GM23248 (cell line): ENCODE measurements around the gene MYPN.

Source experiments
- EZH2 ChIP-seq: fragments of 200-600 bp; sonication (generic); IDR thresholded peaks from 2 replicates; pipeline ENCODE4 v1.6.1; 2018; ENCODE audit warnings: antibody characterized with exemption, mild to moderate bottlenecking; ENCODE audit not compliant: insufficient read depth, poor library complexity, severe bottlenecking
- EZH2phosphoT487 ChIP-seq: fragments of 200-600 bp; sonication (generic); IDR thresholded peaks from 2 replicates; pipeline ENCODE4 v1.6.1; 2018; ENCODE audit warnings: antibody characterized with exemption, moderate library complexity, mild to moderate bottlenecking, low read depth; ENCODE audit not compliant: insufficient read depth

- no peak for TF ChIP-seq EZH2
- TF ChIP-seq EZH2phosphoT487 = no peak
Observed at GRCh38 chr10:68180490-68180889, 71.2 kb downstream of the MYPN start.
